Lower leg skin (tissue), 3 donors: ENCODE results near the gene PEX5L.

ENCODE experiments used
- POLR2A ChIP-seq, 2 donors: fragments of 450-650 bp; IDR thresholded peaks; one replicate each; pipeline ENCODE4 v1.6.1; 2016 to 2017; ENCODE audit warnings: antibody characterized with exemption in 2 of 2, mild to moderate bottlenecking in 1 of 2, moderate library complexity in 1 of 2
- TF ChIP-seq, protein P1 (sequence below), 3 donors: fragments of 450-650 bp; IDR thresholded peaks; one replicate each; pipeline ENCODE4 v1.5.1; 2016; ENCODE audit warnings: antibody characterized with exemption in 3 of 3, mild to moderate bottlenecking in 3 of 3, moderate library complexity in 2 of 3

DNA sequence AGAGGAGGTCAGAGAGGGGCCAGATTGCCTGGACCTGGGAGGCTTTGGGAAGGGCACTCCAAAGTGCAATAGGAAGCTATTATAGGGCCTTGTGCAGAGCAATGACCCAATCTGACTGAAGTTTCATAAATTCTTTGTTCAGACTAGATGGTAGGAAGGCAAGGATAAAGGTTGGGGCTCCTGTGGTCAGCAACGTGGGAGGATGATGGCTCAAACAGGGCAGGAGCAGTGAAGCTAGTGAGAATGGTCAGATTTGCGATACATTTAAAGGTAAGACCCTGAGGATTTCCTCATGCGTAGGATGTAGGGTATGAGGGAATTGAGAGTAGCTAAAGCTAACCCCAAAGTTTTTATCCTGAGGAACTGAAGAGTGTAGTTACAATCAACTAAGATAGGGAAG is 244.9 kb downstream of the PEX5L start:
- TF ChIP-seq POLR2A (IDR thresholded peaks at IDR 0.05): no peak
- TF ChIP-seq, protein P1, sequence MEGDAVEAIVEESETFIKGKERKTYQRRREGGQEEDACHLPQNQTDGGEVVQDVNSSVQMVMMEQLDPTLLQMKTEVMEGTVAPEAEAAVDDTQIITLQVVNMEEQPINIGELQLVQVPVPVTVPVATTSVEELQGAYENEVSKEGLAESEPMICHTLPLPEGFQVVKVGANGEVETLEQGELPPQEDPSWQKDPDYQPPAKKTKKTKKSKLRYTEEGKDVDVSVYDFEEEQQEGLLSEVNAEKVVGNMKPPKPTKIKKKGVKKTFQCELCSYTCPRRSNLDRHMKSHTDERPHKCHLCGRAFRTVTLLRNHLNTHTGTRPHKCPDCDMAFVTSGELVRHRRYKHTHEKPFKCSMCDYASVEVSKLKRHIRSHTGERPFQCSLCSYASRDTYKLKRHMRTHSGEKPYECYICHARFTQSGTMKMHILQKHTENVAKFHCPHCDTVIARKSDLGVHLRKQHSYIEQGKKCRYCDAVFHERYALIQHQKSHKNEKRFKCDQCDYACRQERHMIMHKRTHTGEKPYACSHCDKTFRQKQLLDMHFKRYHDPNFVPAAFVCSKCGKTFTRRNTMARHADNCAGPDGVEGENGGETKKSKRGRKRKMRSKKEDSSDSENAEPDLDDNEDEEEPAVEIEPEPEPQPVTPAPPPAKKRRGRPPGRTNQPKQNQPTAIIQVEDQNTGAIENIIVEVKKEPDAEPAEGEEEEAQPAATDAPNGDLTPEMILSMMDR (IDR thresholded peaks at IDR 0.05): no peak
